ENCODE data around the gene DMAC2. TPM values are rescaled to one million over a fixed set of nuclear protein-coding genes. Genes with fewer than 3 reads are reported as not detected.

The DMAC2 gene
- total RNA-seq = 32.6 and 33.2 TPM in 2 replicates

DNA sequence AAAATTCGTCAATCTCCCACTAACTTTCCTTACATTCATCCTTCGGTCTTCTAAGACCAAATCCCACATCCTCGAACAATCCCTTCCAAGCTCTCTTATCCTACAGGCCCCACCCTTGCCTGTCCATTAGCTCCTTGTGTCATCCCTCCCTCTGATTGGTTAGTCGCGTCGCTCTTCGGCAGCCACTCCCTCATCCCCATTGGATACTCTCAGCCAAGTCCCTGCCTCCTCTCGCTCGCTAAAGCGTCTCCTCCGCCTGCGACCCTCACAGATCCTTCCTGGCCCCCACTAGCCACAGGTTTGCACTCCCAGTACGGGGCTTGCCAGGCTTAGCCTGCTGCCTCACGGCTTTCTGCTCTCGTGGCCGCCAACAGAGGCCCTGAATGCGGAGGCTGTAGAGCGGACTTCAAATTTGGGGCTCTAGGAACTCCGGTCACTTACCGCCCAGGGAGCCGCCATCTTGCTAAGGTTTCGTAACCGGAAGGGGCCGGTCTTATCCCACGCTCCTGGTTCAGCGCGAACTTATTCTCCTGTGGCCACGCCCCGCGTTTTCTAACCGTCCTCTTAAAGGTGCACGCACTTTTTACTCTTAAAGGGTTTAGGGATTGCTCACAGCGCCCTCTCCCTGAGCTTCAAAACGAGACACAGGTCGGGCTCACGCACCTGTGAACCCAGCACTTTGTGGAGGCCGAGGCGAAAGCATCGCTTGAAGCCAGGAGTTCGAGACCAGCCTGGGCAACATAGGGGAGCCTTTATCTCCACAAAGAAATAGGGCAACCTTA lies at the start of gene DMAC2:
TSS of gene DMAC2 (minus strand) at position 472 of the 782 bp plus-strand sequence. CDS start at position 459, 13 bp downstream.

DNA sequence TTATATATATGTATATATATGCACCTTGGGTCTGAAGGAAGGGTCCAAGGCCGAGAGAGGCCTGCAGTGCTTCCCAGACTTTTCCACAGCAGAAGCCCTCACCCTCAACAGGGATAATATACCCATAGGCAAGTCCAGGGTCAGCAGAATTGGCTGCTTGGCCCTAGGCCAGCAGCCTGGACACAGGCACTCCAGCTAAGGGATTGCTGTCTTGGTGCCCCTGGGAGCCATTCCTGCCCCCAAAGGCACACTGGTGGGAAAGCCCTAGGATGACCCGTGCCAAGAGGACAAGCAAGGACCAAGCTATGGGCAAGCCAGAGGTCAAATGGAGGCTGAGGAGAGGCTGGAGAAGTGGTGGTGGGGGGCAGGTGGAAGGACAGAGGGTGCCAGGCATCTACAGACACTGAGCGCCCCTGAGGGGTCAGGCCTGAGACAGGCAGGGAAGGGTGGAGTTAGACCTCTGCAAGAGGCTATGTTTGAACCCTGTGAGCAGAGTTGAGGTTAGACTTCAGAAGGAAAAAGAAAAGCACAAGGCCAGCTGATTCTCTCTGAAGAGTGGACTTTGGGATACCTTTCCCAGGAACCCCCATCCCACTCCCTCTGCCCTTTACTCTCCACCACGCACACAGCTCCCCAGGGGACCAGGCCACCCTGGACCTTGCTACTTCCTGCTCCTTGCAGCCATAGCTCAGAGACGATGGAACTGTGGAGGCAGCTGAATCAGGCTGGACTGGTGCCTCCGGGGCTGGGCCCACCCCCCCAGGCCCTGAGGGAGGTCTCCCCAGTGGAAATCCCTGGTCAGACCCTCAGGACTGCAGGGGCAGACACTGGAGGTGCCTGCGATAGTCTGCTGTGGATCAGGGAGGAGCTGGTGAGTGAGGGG lies 3.0 kb upstream of the DMAC2 start, which contains the start of gene ERICH4:
TSS of gene ERICH4 (plus strand) at position 684 of the 883 bp plus-strand sequence. CDS start at position 698, 14 bp downstream.

DNA sequence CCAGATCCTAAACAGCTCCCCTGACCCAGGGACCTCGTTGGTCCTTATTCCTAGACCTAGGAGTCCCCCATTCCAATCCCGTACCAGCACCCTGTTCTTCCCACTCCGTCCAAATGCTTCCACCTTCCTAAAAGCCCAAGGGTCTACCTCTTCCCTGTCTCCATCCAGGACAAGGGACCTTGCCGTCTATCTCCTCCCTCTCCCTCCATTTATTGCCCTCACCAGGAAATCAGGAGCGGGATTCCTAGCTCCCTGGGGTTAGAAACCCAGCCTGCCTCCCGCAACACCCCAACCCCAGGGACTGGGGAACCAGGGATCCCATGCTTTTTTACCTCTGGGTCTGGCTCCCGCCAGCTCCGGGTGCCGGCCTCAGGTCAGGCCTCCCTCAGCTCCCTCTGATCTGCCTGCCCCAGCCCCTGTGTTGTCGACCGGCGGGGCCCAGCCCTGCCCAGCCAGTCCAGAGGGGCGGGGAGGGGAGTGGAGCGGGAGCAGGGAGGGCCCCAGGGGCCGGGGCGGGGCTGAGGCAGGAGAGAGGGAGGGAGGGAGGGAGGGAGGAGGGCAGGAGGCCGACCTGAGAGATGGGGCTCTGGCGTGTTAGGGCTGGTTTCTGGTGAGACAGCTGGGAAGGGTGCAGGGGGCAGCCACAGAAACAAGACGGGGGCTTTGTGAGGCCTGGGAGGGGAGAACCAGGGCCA lies 12.6 kb downstream of the DMAC2 start, which contains the start of gene B3GNT8:
TSS of gene B3GNT8 (minus strand) at position 423 of the 695 bp plus-strand sequence. CDS start 596 bp downstream, outside the sequence.

DNA sequence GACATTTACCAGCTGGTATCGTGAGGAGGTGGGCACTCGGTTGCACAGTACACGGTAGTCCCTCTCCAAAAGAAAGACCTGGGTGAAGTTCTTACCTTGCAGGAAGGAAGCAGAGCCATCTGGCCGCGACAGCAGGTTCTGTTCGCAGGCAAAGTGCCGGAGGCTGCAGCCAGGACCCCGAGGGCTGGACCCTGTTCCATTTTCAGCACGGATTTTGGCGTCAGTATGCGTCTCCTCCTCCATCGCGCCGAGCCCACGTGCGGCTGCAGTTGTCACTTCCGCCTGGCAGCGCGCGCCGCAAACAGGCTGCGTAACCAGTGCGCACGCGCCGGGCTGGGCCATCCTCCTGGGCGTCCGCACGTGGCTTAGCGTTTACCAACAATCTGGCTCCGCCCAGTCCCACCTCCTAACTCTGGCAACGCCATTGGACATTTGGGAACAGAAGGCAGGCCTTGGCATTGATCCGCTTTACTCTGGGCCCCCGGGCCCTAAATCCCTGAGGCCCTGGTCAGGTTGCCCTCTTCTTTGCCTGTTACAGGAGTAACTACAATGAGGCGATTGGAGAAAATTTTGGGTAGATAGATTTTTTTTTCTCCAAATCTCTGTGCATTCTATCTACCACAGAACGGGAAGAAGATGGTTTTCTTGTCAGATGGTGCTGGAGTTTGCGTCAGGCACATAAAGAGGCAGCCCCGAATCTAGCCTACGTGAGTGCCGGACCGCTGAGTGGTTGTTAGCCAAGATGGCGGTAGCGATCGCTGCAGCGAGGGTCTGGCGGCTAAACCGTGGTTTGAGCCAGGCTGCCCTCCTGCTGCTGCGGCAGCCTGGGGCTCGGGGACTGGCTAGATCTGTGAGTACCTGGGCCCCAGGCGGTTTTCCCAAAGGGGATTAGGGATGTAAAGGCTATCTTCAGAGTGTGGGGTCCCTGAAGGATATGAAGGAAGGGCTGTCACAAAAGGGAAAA lies 42.3 kb downstream of the DMAC2 start, which contains the start of the genes BCKDHA and EXOSC5:
TSS of gene BCKDHA (plus strand) at position 733 of the 964 bp plus-strand sequence. CDS start at position 743, 10 bp downstream.
TSS of gene EXOSC5 (minus strand) at position 274 of the 964 bp plus-strand sequence. CDS start at position 243, 31 bp downstream.

Other genes with a start within 250 kb of the DMAC2 start
- 19.5 and 44.2 TPM in 2 replicates for gene CYP2S1, start 246.7 kb downstream of the DMAC2 start, total RNA-seq
- gene AXL, start 220.7 kb downstream of the DMAC2 start, total RNA-seq = 23.9 and 40.2 TPM in 2 replicates
- gene HNRNPUL1, start 175.5 kb downstream of the DMAC2 start, total RNA-seq = 50.6 and 112 TPM in 2 replicates
- gene CCDC97, start 129.7 kb downstream of the DMAC2 start, total RNA-seq = 10.3 and 18.2 TPM in 2 replicates
- gene TGFB1, start 86.0 kb downstream of the DMAC2 start, total RNA-seq = 5.5 and 22.2 TPM in 2 replicates
- gene B9D2, start 75.8 kb downstream of the DMAC2 start, total RNA-seq = 1.3 and 1.7 TPM in 2 replicates
- 8.7 and 9.2 TPM in 2 replicates for gene TMEM91, start 63.4 kb downstream of the DMAC2 start, total RNA-seq
- gene EXOSC5, start 42.6 kb downstream of the DMAC2 start, total RNA-seq = 20.8 and 30.4 TPM in 2 replicates
- gene BCKDHA, start 42.1 kb downstream of the DMAC2 start, total RNA-seq = 30.3 and 40.0 TPM in 2 replicates
- 3.3 and 3.4 TPM in 2 replicates for gene B3GNT8, start 12.5 kb downstream of the DMAC2 start, total RNA-seq
- not detected in 2 replicates for gene ERICH4, start 3.2 kb upstream of the DMAC2 start, total RNA-seq
- gene CEACAM21, start 136.3 kb upstream of the DMAC2 start, total RNA-seq = not detected in 2 replicates
- gene CEACAM4, start 187.2 kb upstream of the DMAC2 start, total RNA-seq = not detected in 2 replicates
- 0.34 and 2.2 TPM in 2 replicates for gene CEACAM7, start 248.4 kb upstream of the DMAC2 start, total RNA-seq